Aorta (tissue), 5 donors: ENCODE data around the gene C19orf25. TPM values are rescaled to one million over a fixed set of nuclear protein-coding genes. Genes with fewer than 3 reads are reported as not detected.

ENCODE experiments used
- ATAC-seq: fragments of 200-7000 bp; cut with Tn5 transposase; one replicate; pipeline ENCODE4 v1.9.1; 2022; ENCODE audit warnings: moderate library complexity; ENCODE audit not compliant: low FRiP score
- DNase-seq, 2 donors: peaks; one replicate each; pipeline ENCODE4 v3.0.0-alpha.2; 2020
- H3K27ac ChIP-seq, 2 donors: one replicate each; pipeline ENCODE4 v1.5.1; 2013; ENCODE audit warnings: low read length in 2 of 2, mild to moderate bottlenecking in 2 of 2, moderate library complexity in 2 of 2, control low read depth in 1 of 2, inconsistent platforms in 1 of 2, low read depth in 1 of 2
- H3K27me3 ChIP-seq, 2 donors: one replicate each; pipeline ENCODE4 v1.6.1; 2013; ENCODE audit warnings: control low read depth in 1 of 2, low read length in 1 of 2, mild to moderate bottlenecking in 1 of 2, moderate library complexity in 1 of 2; ENCODE audit not compliant: insufficient read depth in 2 of 2, control insufficient read depth in 1 of 2
- H3K36me3 ChIP-seq, 2 donors: one replicate each; pipeline ENCODE4 v1.6.1; 2013; ENCODE audit warnings: control low read depth in 1 of 2, low read length in 1 of 2, mild to moderate bottlenecking in 1 of 2; ENCODE audit not compliant: insufficient read depth in 2 of 2, control insufficient read depth in 1 of 2
- H3K4me1 ChIP-seq, 2 donors: one replicate each; pipeline ENCODE4 v1.6.1; 2013; ENCODE audit warnings: low read length in 2 of 2, control low read depth in 1 of 2, mild to moderate bottlenecking in 1 of 2, moderate library complexity in 1 of 2; ENCODE audit not compliant: insufficient read depth in 2 of 2, control insufficient read depth in 1 of 2
- H3K4me3 ChIP-seq, 2 donors: one replicate each; pipeline ENCODE4 v1.5.1; 2013; ENCODE audit warnings: low read length in 2 of 2, control low read depth in 1 of 2, mild to moderate bottlenecking in 1 of 2
- H3K9me3 ChIP-seq: one replicate; pipeline ENCODE4 v1.6.1; 2013; ENCODE audit warnings: mild to moderate bottlenecking, low read length; ENCODE audit not compliant: control insufficient read depth
- WGBS, 2 donors: extraction: QIAGEN DNeasy Blood & Tissue Kit; methylation state at CpG; one replicate each; pipeline ENCODE4 v1.1.7; 2013; 5-methylcytosine and 5-hydroxymethylcytosine counted together
- intact Hi-C, 2 donors: fragments of 100-400 bp; cut with DNase I; formaldehyde crosslinking; loops; one replicate each; pipeline versions ENCODE4 v1.14.2 to v1.15.0; 2022
- polyA plus RNA-seq, 2 donors: library from polyadenylated mRNA; stranded (reverse); fragments of 200-250 nt; gene quantifications; one replicate each; pipeline ENCODE4 v1.2.3, GENCODE V29; 2013
- total RNA-seq, 2 donors: library from RNA; stranded (reverse); fragmentation: NEBNext Ultra II Directional; extraction: Animal tissue kit (Norgen Biotek cat#: 25700); gene quantifications; one replicate each; pipeline ENCODE4 v1.2.1, GENCODE V29; 2021
- donor health status: healthy with polysubstance abuse.
- donor health status: Bipolar disorder and iron deficiency.
- donor health status: DM: no; HTN: no; CAD: no.
- donor health status: DM: no; HTN: no; CAD: no.
- donor health status: DM: yes; HTN: yes; CAD: no.

C19orf25 gene
- total and polyA plus RNA-seq, 4 donors = 19.0 to 33.5 (median 22.8) TPM

DNA sequence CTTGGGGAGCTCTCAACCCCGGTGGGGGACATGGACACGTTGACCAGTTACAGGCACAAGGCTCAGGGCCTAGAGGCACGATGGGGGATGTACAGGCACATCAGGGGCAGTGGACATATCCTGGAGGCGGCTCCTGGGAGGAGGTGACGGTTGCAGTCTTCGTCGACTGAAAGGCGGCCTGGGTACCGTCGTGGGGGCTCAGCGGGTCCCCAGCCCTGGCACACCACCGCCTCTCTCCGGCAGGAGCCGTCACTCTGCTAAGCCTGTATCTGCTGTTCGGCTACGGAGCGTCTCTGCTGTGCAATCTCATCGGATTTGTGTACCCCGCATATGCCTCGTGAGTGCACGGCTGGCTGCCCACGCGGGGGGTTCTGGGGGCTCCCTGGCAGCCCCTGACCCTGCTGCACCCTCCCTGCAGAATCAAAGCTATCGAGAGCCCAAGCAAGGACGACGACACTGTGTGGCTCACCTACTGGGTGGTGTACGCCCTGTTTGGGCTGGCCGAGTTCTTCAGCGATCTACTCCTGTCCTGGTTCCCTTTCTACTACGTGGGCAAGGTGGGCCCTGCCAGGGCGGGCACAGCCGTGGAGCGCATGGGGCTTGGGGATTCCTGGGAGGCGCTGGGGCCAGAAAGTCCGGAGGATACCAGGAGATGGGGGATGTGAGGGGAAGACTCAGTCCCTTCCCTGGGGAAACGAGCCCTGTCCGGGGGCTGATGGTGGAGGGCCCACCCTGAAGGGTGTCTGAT, 16.2 kb upstream of the C19orf25 start:
- DNase-seq (no peak), ATAC-seq (no peak)
- Histone ChIP-seq H3K36me3 (no peaks in the 10 kb centered on the region), H3K27ac (no peak overlapping the region), H3K4me1 (no peaks in the 10 kb centered on the region), H3K4me3 (no peak overlapping the region), H3K27me3 (no peaks in the 10 kb centered on the region), H3K9me3 (no peaks in the 10 kb centered on the region)
- 84% methylated on average over 37 of the region's 37 CpGs for WGBS, 2 donors
- intact Hi-C loops = no loop called here

DNA sequence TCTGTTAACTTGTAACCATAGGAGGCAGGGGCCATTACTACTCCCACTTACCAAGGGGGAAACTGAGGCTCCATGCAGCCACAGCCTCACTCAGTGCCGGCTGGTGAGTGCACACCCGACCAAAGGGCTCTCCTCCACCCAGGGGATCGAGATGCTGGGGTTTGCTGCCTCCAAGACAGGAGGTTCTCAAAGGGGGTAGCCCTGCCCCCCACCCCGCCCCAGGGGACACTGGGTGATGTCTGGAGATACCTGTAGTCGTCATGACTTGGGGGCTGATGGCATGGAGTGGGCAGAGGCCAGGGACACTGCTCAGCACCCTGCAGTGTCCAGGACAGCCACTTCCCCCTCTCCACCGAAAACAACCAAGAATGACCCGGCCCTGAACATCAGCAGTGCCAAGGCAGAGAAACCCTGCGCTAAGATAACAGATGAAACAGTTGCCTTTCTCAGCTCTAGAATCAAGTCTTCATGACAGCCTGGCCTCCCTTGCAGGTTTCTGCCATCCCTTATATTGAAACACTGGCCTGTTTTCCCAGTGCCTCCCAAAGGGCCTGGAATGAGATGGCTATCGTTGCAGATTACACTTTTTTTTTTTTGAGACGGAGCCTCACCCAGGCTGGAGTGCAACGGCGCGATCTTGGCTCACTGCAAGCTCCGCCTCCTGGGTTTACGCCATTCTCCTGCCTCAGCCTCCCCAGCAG, 15.2 kb upstream of the C19orf25 start:
- ATAC-seq (no peak), DNase-seq (no peak)
- intact Hi-C loops = no loop called here
- 53 to 60% methylated on average over 15 of the region's 15 CpGs for WGBS, 2 donors
- no peak overlapping the region for H3K4me3 ChIP-seq
- H3K27me3 ChIP-seq = no peaks in the 10 kb centered on the region
- H3K36me3 ChIP-seq = no peaks in the 10 kb centered on the region
- H3K4me1 ChIP-seq = no peaks in the 10 kb centered on the region
- no peaks in the 10 kb centered on the region for H3K9me3 ChIP-seq
- no peak overlapping the region for H3K27ac ChIP-seq

DNA sequence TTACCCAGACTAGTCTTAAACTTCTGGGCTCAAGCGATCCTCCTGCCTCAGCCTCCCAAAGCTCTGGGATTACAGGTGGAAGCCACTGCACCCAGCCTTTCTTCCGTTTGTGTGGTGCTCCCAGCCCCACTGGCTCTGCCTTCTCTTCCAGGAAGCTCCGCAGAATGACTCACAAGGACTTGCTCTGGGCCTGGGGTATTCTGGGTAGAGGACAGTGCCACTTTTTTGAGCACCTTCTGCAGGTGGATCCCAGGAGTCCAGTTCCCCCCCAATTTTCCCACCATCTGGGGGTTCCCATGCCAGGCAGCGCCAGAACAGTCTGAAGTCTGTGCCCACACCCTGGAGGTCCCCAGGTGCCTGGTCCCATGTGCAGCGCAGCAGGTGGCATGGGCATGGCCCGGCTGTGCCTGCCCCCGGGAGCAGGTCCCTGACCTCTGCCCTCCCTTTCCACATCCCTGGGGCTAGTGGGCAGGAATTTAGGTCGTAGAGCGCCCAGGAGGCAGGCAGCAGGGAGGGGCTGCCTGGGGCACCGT, 13.5 kb upstream of the C19orf25 start:
- Histone ChIP-seq H3K4me3 (no peak overlapping the region), H3K27me3 (no peaks in the 10 kb centered on the region), H3K9me3 (no peaks in the 10 kb centered on the region), H3K36me3 (no peaks in the 10 kb centered on the region), H3K4me1 (no peaks in the 10 kb centered on the region), H3K27ac (no peak overlapping the region)
- 76 to 81% methylated on average over 10 of the region's 10 CpGs for WGBS, 2 donors
- intact Hi-C loops = no loop called here
- no peak for DNase-seq
- no peak for ATAC-seq

DNA sequence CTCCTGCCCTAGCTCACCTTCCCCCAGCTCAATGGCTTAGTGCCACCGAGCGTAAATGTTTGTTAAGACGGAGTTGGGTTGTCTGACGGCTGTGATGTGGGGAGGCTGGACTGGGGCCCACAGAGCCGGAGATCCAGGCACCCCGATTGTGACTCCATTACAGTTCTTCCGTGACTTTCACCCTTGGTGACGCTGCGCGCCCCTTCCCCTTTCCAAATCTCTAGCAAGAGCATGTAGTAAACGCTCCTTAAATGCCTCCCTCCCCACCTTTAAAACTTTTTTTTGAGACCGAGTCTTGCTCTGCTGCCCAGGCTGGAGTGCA, 12.8 kb upstream of the C19orf25 start:
- Histone ChIP-seq H3K36me3 (no peaks in the 10 kb centered on the region), H3K4me3 (no peak overlapping the region), H3K9me3 (no peaks in the 10 kb centered on the region), H3K4me1 (no peaks in the 10 kb centered on the region), H3K27ac (no peak overlapping the region), H3K27me3 (no peaks in the 10 kb centered on the region)
- WGBS, 2 donors = 55 to 58% methylated on average over 12 of the region's 12 CpGs
- DNase-seq (no peak), ATAC-seq (no peak)
- intact Hi-C loops = loop anchor here in 1 of 2 donors (2.0 kb wide), 1 partner anchor 53 kb away; the partner anchor contains the start of gene RPS15

DNA sequence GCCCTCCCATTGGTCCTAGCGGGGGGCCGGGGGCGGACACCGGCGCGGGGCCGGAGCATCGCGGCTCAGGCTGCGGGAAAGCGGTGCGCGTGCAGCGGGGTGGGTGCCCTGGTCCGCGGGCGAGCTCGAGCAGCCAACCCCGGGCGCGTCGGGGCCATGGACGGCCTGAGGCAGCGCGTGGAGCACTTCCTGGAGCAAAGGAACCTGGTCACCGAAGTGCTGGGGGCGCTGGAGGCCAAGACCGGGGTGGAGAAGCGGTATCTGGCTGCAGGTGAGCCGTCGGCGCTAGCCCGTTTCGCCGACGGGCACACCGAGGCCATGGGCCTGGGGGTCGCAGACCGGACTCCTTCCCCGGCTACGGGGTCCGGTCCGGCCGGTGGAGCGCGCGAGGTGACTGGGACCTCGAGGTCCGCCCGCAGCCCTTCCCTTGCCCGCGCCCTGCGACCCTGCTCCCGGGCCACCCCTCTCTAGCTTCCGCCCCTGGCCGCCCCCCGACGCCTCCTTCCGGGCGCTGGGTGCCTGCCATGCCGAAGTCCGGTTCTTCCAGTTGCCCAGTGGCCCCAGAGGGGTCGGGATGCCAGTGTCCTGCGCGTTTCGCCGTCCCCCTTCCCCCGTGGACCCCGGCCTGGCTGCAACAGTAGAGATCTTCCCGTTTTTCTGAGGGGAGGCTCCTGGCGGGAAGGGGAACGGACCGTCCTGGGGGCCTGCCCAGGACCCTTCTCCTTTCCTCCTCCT, 12.3 kb upstream of the C19orf25 start, which contains the start of gene REEP6:
REEP6 (plus strand) TSS at position 68 of the 735 bp plus-strand sequence; CDS start at position 157, 89 bp downstream.
- intact Hi-C loops = loop anchor here in 1 of 2 donors (2.0 kb wide), 1 partner anchor 52 kb away; the partner anchor contains the start of gene RPS15

DNA sequence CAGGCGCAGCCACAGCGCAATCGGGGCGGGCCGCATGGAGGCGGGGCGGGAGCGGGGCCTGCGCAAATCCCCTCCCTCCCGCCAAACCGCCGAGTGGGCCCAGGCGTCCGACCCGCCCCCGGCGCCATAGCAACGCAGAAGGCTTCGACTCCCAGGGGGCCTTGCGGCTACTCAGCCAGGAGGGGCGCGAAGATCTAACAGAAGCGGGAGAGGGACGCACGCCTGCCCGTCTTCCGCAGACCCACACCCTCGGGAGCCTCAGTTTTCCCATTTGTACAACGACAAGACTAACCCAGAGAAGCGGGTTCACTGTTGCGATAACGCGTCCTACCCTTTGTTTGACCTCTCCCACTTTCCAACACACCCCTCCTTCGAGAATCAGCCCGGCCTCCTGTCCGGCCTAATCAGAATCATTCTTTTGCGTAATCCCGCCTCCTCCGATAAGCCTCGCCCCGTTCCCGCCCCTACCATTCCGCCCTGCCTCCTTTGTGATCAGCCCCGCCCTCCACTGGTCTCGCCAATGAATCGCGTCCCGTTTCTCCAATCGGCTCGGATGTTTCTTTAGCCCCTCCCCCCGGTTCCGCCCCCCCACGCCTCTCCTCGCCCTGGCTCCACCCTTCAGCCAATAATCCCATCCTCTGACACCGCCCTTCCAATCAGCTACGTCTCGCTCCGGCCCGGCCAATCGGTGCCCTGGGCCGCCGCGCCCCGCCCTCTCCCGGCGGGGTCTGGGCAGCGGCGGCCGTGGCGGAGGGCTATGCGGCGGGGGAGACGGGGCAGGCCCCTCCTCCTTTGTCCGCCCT, 11.5 kb upstream of the C19orf25 start, which contains the start of gene PCSK4:
PCSK4 (minus strand) TSS at position 40 of the 803 bp plus-strand sequence; CDS start at position 36, 4 bp downstream.
- ATAC-seq = peak; percentile 96
- Histone ChIP-seq H3K4me3 (peak within 1 kb of the TSS; percentile 18 to 54), H3K27ac (no peak within 1 kb of the TSS), H3K4me1 (no peaks in the 10 kb centered on the region), H3K9me3 (no peaks in the 10 kb centered on the region), H3K27me3 (no peaks in the 10 kb centered on the region), H3K36me3 (no peaks in the 10 kb centered on the region)
- 0 to 1% methylated on average over 43 to 74 of the region's 74 CpGs for WGBS, 2 donors
- peak; percentile 99 for DNase-seq
- intact Hi-C loops = loop anchor here in 1 of 2 donors (1.0 to 2.0 kb wide), 2 partner anchors 11 to 52 kb away; partner anchors contain the start of genes C19orf25 and RPS15

More for the DNA sequence above, 12.3 kb upstream of the C19orf25 start, which contains the start of gene REEP6:
- Histone ChIP-seq H3K27me3 (no peaks in the 10 kb centered on the region), H3K9me3 (no peaks in the 10 kb centered on the region), H3K36me3 (no peaks in the 10 kb centered on the region), H3K4me1 (no peaks in the 10 kb centered on the region), H3K27ac (no peak within 1 kb of the TSS), H3K4me3 (peak within 1 kb of the TSS; percentile 18 to 54)
- DNase-seq = peak in 1 of 2 donors; percentile 78
- 2 to 5% methylated on average over 19 to 73 of the region's 73 CpGs for WGBS, 2 donors
- no peak for ATAC-seq

- no peaks in the 10 kb centered on the region for H3K27me3 ChIP-seq
- DNase-seq = peak in 1 of 2 donors; percentile 75
- no peak for ATAC-seq
- intact Hi-C loops = loop anchor here in 1 of 2 donors (1.0 to 2.0 kb wide), 2 partner anchors 10 to 51 kb away; partner anchors contain the start of genes C19orf25 and RPS15
- no peaks in the 10 kb centered on the region for H3K4me1 ChIP-seq
- peak overlapping the region; percentile 4 to 54 for H3K4me3 ChIP-seq
- H3K27ac ChIP-seq = no peak overlapping the region
- H3K9me3 ChIP-seq = no peaks in the 10 kb centered on the region
- 27 to 32% methylated on average over 37 of the region's 37 CpGs for WGBS, 2 donors
- H3K36me3 ChIP-seq = no peaks in the 10 kb centered on the region
These were observed 10.7 kb upstream of the C19orf25 start for GRCh38 chr19:1489463-1490310.
